Stimulated activated CD4-positive, alpha-beta T cell treated with anti-CD3 and anti-CD28 coated beads, Interleukin-12 subunit alpha, Interleukin-12 subunit beta, amount 100 ng/mL, for 48 hours (primary cell): ENCODE measurements around the gene NHSL2.
"Not testable (repeated sequence)": the region's sequence is repeated elsewhere in the genome, so short reads cannot be mapped to it uniquely, and the experiment has no call there.

ENCODE experiments used
- DNase-seq, 3 donors: peaks; one replicate each; pipeline ENCODE4 v3.0.0-alpha.2; 2020; ENCODE audit warnings: low read depth in 2 of 3, low spot score in 1 of 3

Gene NHSL2

DNA sequence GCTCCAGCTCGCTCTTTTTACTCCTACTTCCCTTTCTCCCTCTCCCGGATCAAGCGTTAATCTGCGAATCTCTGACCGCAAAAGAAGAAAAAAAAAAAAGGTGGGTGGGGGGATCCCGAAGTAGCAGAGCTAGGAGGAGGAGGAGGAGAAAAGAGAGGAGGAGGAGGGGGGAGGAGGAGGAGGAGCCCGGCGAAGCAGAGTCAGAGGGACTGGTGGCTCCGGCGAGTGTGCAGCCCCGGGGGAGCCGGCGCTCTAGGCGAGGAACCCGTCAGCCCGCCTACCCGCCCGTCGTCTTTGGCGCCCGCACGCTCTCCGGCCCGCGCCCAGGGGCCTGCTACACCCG is at the start of gene NHSL2:
TSS of gene NHSL2 (plus strand) at position 203 of the 343 bp plus-strand sequence.
- peak in 1 of 3 donors; percentile 16 for DNase-seq

- no peak for DNase-seq
Observed at GRCh38 chrX:71867680-71868079, 43.0 kb upstream of the NHSL2 start.

- DNase-seq = not testable (repeated sequence)
Observed at GRCh38 chrX:71869566-71869965, 41.1 kb upstream of the NHSL2 start.

GRCh38 chrX:71870208-71871098 is 40.2 kb upstream of the NHSL2 start:
- no peak for DNase-seq

DNA sequence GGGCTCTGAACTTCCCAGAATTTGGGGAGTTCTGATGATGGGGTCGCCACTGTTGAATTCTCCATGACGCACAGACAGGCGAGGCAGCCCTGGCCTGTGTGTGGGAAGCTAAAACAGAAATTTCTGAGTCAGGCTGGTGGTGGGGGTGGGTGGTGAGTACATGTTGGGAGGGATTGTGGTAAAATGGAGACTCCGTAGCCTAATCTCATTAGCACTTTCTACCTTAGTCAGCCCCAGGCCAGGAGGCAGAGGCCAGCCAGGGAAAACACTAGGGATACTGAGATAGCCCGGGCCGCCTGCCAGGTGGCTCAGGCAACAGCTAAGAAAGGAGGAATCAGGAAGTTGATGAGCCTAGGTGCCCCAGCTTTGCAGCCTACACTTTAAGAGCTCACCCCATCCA is 39.3 kb upstream of the NHSL2 start:
- DNase-seq = no peak

- DNase-seq = no peak
Observed at GRCh38 chrX:71872542-71873458, 37.8 kb upstream of the NHSL2 start.

DNA sequence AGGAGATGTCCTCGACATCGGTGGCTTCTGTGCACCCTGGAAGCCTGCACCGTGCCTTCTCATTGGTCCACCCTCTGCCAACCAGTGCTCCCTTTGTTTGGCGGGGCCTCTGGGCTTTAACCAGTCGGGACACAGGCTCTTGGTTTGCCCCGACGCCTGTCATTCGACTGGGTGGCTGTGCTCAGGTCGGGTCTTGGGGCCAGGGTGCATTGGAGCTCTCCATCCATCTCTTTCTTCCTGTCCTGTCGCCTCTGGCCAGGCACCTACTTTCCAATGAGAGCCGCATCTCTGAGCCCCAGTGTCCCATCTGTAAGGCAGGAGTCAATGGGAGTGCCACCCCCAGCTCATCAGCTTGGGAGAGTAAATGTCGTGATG is 37.2 kb upstream of the NHSL2 start:
- no peak for DNase-seq

DNA sequence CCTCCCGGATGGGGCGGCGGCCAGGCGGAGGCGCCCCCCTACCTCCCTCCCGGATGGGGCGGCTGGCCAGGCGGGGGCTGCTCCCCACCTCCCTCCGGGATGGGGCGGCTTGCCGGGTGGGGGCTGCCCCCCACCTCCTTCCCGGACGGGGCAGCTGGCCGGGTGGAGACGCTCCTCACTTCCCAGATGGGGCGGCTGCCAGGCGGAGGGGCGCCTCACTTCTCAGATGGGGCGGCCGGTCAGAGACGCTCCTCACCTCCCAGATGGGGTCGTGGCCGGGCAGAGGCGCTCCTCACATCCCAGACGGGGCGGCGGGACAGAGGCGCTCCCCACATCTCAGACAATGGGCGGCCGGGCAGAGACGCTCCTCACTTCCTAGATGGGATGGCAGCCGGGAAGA is 33.8 kb upstream of the NHSL2 start:
- DNase-seq = not testable (repeated sequence)

DNA sequence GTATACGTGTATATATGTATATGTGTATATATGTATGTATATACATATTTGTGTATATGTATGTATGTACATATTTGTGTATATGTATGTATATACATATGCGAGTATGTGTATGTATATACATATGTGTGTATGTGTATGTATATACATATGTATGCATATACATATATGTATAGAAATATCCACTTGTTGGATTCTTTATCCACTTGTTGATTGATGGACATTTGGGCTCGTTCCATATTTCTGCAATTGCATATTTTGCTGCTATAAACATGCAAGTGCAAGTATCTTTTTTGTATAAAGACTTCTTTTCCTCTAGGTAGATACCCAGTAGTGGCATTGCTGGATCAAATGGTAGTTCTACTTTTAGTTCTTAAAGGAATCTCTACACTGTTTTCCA is 25.5 kb upstream of the NHSL2 start:
- DNase-seq = no peak

DNA sequence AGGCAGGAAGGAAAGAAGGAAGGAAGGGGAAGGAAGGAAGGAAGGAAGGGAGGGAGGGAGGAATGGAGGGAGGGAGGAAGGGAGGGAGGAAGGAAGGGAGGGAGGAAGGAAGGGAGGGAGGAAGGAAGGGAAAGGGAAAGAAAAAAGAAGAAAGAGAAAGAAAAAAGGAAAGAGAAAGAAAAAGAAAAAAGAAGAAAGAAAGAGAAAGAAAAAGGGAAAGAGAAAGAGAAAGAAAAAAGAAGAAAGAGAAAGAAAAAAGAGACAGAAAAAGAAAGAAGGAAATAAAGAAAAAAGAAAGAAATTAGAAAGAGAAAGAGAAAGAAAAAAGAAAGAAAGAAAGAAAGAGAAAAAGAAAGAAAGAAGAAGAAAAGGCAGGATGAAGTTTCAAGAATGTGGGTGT is 15.0 kb upstream of the NHSL2 start:
- no peak for DNase-seq

GRCh38 chrX:71906144-71906543 is 4.5 kb upstream of the NHSL2 start:
- DNase-seq = no peak

DNA sequence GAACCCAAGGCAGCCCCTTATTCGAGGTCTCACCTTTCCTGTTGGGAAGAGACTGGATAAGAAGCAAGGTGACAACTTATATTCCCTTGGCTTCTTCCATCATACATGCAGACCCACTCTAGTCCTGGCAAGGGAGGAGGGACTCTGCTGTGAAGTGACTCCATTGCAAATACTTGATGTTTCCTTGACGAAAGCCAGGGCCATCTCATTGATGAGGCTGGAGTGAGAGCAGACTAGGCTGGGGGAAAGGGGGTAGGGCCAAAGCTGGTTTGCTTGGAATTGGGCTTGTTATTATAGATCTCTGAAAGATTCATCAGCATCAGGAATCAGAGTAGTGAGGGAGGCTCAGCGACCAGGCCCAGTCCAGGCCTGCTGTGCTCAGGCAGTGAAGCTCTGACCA is 2.3 kb upstream of the NHSL2 start:
- DNase-seq = no peak

DNA sequence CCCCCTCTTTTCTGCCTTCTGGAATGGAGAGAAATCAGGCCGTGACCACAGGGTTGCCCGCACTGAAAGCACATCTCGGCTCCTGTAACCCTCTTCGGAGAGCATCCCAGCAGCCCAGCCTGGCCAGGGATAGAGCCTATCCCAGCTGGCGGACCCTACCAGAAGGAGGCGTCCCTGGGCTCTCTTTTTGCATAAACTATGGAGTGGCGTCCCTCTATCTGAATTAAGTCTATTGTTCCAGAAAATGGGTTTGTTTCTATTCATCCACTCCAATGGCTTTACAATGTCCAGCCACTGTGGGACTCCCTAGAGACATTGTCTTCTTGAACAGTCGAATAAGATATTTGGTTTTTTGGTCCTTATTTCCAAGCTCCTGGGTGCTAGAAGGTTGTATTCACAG is 689 bp upstream of the NHSL2 start:
- no peak for DNase-seq

GRCh38 chrX:71910986-71911730 is 513 bp downstream of the NHSL2 start:
- peak in 1 of 3 donors; percentile 22 for DNase-seq

GRCh38 chrX:71911731-71912050 is 1.0 kb downstream of the NHSL2 start:
- DNase-seq = no peak

DNA sequence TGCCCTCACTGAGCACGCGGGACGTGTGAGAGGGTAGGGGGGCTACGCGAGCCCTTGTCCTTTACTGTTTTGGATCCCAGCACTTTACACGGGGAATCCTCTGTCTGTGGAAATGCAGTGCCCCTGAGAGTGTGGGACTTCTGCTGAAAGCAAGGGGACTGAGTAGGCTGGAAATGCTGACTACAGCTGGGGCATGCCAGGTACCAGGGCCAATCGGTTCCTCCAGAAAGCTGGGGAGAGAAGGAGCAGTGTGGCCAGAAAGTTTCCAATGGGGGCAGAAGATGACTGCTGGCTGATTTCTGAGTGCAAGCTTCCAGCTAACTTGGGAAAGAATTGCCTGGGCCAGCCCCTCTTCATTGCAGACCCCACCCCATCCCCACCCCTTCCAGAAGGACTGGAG is 1.5 kb downstream of the NHSL2 start:
- DNase-seq = no peak

DNA sequence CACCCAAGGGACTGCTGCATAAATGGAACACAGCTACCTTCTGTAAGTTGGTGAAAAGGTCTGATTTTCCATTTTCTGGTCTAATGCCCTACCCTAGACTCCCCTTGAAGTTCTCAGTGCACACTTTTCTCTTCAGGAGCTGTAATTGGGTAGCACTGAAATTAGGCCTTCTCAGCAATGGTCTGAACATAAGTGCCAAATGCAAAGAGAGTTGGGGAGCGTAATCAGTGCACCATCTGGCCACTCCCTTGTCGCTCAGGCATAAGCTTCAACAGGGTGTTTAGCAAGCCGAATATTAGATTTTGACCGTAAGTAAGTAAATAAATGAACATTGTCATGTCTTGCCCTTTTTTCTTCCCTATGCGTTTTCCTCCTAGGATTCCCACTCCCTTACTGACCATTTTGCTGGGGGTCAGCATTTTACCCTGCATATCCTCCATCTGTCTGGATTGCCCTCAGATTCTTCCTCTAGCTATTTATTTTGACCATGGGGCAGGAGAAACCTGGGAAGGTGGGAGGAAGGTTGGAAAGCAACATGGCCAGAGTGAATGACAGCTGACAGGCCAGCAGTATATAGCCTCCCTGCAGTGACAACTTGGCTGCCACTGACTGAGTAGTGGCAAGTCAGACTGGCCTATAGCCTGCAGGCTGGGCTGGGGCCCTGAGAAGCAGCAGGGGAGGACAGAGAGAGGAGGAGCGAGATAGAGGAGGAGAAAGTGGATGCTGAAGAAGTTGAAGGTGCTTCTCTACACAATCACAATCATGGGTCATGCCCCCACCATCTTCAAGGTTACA is 2.7 kb downstream of the NHSL2 start:
- no peak for DNase-seq

DNA sequence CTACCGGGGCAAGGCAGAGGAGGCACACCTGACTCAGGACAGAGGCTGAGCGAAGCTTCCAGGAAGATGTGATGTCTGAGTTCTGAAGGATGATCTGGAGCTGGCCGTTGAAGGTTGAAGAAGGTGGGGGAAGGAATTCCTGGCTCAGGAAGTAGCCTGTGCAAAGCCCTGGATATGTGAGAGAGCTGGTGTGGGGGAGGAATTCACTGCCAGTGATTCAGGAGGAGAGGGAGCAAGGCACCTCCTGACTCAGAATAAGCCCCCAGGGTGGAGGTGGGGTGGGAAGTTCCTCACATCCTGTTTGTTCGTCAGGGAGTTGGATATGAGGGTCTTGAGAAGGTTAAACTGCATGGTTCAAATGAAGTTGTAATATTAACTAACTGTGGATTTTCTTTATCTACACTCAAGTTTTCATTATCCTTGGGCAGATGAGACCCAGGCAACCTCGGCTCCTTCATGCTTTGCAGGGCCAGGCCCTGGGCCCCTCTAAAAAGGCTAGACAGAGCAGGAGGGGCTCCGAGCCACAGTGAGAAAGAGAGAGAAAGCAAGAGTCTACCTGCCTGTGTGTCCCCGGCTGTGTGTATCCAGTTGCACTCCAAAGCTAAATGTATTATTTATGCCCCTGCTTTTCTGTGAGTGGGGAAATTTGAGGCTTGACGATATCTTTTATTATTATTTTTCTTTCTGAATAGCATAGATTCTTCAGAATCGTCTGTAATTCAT is 7.1 kb downstream of the NHSL2 start:
- DNase-seq = no peak

DNA sequence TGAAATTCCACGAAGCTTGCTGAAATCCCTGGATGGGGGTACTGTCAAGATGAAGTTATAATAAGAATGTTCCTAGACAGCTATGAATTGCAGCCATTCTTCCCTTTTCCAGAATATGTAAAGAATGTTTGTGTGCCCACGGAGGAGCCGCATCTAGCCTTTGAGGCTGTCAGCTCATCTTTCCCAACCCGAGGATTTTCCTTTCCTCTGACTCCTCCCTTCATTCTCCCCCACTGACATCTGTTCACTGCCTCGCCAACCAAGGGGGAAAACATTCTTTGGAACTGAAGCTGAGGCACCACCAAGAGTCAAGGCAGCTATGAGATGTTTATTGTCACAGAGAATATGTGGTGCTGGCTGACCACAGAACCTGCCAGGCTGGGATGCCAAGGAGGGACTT is 8.8 kb downstream of the NHSL2 start:
- no peak for DNase-seq

DNA sequence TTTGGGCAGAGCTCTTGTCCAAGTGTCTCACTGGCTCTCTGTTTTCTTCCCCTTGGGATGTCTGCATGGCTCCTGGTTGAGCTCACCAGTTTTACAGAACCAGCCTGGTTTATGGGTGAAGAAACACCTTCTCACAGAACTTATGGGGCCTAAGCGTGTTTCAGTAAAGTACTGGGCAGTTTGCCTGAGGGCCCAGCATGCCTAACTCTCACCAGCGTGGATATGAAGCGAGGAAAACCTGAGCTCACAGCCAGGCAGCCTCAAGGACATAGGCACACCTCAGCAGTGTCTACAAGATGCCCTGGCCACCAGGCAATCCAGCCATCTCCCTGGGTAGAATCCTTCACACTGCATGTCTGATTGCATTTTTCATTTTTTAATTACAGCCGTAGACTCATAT is 9.2 kb downstream of the NHSL2 start:
- no peak for DNase-seq
